Keratinocyte (primary cell): ENCODE results near the gene SLC34A1. TPM values are rescaled to one million over a fixed set of nuclear protein-coding genes. Genes with fewer than 3 reads are reported as not detected.

ENCODE experiments used
- DNase-seq: peaks from one replicate; pipeline ENCODE4 v3.0.0-alpha.2; 2011; ENCODE audit warnings: low read depth, missing footprints, low spot score
- FAIRE-seq: peaks from 2 replicates; lab custom pipeline; 2011; peaks lifted over from hg19 to GRCh38; lab: Jason Lieb, UNC
- H2AFZ ChIP-seq: 2 replicates; pipeline ENCODE4 v1.6.0; 2012; ENCODE audit warnings: low read length, control low read depth, inconsistent platforms; ENCODE audit not compliant: control insufficient read depth
- H3K27ac ChIP-seq: 2 replicates; pipeline ENCODE4 v1.5.1; 2011; ENCODE audit warnings: low read length; ENCODE audit not compliant: control insufficient read depth, insufficient read depth
- H3K27me3 ChIP-seq: 3 replicates; pipeline ENCODE4 v1.6.0; 2011; ENCODE audit warnings: low read length; ENCODE audit not compliant: control insufficient read depth, insufficient read depth; ENCODE audit errors: extremely low read depth
- H3K36me3 ChIP-seq, 2 experiments: 2 replicates in 1 of 2; 3 replicates in 1 of 2; pipeline ENCODE4 v1.5.1; 2011; ENCODE audit warnings: low read length in 2 of 2, mild to moderate bottlenecking in 1 of 2; ENCODE audit not compliant: control insufficient read depth in 2 of 2, insufficient read depth in 2 of 2; ENCODE audit errors: extremely low read depth in 1 of 2
- H3K4me1 ChIP-seq: 3 replicates; pipeline ENCODE4 v1.5.1; 2011; ENCODE audit warnings: low read length; ENCODE audit not compliant: control insufficient read depth, insufficient read depth; ENCODE audit errors: extremely low read depth
- H3K4me2 ChIP-seq: 3 replicates; pipeline ENCODE4 v1.6.0; 2011; ENCODE audit warnings: low read depth, low read length; ENCODE audit not compliant: control insufficient read depth, insufficient read depth; ENCODE audit errors: extremely low read depth
- H3K4me3 ChIP-seq, 3 experiments: fragments of 200-600 bp in 1 of 3; sonication (generic) in 1 of 3; 2 replicates in 2 of 3; 3 replicates in 1 of 3; pipeline ENCODE4 v1.5.1; 2011 to 2016; ENCODE audit warnings: low read length in 3 of 3, mild to moderate bottlenecking in 3 of 3, control low read depth in 2 of 3, inconsistent platforms in 1 of 3, low read depth in 1 of 3, mixed read lengths in 1 of 3, mixed run types in 1 of 3, moderate library complexity in 1 of 3; ENCODE audit not compliant: control insufficient read depth in 2 of 3, insufficient read depth in 2 of 3; ENCODE audit errors: extremely low read depth in 1 of 3
- H3K79me2 ChIP-seq: 2 replicates; pipeline ENCODE4 v1.6.0; 2012; ENCODE audit warnings: low read length; ENCODE audit not compliant: control insufficient read depth, insufficient read depth
- H3K9ac ChIP-seq: 3 replicates; pipeline ENCODE4 v1.6.0; 2011; ENCODE audit warnings: low read length; ENCODE audit not compliant: control insufficient read depth, insufficient read depth; ENCODE audit errors: extremely low read depth
- H3K9me1 ChIP-seq: 3 replicates; pipeline ENCODE4 v1.6.0; 2011; ENCODE audit warnings: low read length; ENCODE audit not compliant: control insufficient read depth, insufficient read depth; ENCODE audit errors: extremely low read depth
- H3K9me3 ChIP-seq: 2 replicates; pipeline ENCODE4 v1.5.1; 2012; ENCODE audit warnings: low read depth, low read length; ENCODE audit not compliant: control insufficient read depth
- H4K20me1 ChIP-seq: 3 replicates; pipeline ENCODE4 v1.6.0; 2011; ENCODE audit warnings: low read length; ENCODE audit not compliant: control insufficient read depth, insufficient read depth; ENCODE audit errors: extremely low read depth
- EZH2 ChIP-seq: IDR thresholded peaks from one replicate; pipeline ENCODE4 v1.6.1; 2012; ENCODE audit warnings: inconsistent platforms, mild to moderate bottlenecking, low read length, moderate library complexity
- dilution Hi-C: fragments of 300-500 bp; cut with MboI; formaldehyde crosslinking; loops from one replicate; pipeline ENCODE4 v1.7.0; 2020; ENCODE audit warnings: low sequenced_read_pairs; ENCODE audit not compliant: extremely low pct_ligation_motif_present
- polyA plus RNA-seq, 5 experiments: library from polyadenylated mRNA; depleted of rRNA in 3 of 5; stranded (reverse) in 3 of 5; stranded (forward) in 1 of 5; unstranded in 1 of 5; fragments of >200 nt; gene quantifications; 1 replicate in 1 of 5; 2 replicates in 3 of 5; 3 replicates in 1 of 5; pipeline versions ENCODE4 v1.2.1 to v1.2.3, GENCODE V29; 2011 to 2012; ENCODE audit warnings: missing spikeins in 2 of 5, low read depth in 1 of 5, low replicate concordance in 1 of 5
- TF ChIP-seq, protein P1 (sequence below), 3 experiments: IDR thresholded peaks in 1 of 3; conservative IDR thresholded peaks in 1 of 3; optimal IDR thresholded peaks in 1 of 3; 2 replicates in 2 of 3; 3 replicates in 1 of 3; pipeline versions ENCODE3 to v1.5.1; 2011; ENCODE audit warnings: low read length in 3 of 3, mild to moderate bottlenecking in 3 of 3, moderate library complexity in 2 of 3, control low read depth in 1 of 3, inconsistent platforms in 1 of 3; ENCODE audit not compliant: insufficient read depth in 2 of 3; ENCODE audit errors: extremely low read depth in 1 of 3

Gene SLC34A1
- polyA plus RNA-seq, 1 donor (not counting 4 experiments of a cell fraction or from before 2014, with no cell fraction given), result 0.07 TPM

DNA sequence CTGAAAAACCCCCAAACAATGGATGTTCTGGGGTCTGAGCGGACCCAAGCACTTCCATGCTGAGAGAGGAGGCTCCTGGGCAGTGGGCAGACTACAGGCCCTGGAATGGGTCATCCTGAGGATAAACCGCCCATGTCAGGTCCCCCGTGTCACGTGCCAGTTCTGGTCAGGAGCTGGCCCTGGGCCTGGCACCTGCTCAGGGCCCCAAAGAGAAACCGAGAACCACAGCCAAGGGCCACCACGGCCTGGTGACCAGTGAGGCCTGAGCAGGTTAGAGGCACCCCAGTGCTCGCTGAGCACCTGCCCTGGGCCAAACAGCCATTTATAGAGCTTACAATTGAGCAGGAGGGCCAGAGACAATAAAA lies 48.6 kb upstream of the SLC34A1 start:
- H3K36me3 ChIP-seq, result peaks cover 42% of the 10 kb centered on the region in 2 experiments
- dilution Hi-C loops, result no loop called here
- FAIRE-seq, result no peak

DNA sequence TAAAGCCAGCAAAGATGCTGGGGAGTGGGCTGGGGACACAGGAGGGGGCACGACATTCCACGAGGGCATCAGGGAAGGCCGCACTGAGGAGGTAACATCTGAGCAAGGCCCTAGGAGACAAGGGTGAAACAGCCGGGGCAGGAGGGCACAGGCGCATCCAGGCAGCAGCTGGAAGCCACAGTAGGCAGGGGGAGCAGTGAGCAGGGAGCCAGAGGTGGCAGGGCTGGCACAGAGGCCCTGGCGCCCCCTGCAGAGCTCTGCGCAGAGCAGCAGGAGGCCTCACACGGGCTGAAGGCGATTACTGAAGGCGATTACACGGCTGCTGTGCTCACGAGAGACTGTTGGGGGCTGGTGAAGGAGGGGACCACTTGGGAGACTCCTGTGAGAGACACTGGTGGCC lies 48.1 kb upstream of the SLC34A1 start:
- H4K20me1 ChIP-seq, result peaks cover 4% of the 10 kb centered on the region
- H3K36me3 ChIP-seq, result peaks cover 39% of the 10 kb centered on the region in 2 experiments
- no peak overlapping the region for H2AFZ ChIP-seq
- no peak for TF ChIP-seq EZH2
- TF ChIP-seq, protein P1, sequence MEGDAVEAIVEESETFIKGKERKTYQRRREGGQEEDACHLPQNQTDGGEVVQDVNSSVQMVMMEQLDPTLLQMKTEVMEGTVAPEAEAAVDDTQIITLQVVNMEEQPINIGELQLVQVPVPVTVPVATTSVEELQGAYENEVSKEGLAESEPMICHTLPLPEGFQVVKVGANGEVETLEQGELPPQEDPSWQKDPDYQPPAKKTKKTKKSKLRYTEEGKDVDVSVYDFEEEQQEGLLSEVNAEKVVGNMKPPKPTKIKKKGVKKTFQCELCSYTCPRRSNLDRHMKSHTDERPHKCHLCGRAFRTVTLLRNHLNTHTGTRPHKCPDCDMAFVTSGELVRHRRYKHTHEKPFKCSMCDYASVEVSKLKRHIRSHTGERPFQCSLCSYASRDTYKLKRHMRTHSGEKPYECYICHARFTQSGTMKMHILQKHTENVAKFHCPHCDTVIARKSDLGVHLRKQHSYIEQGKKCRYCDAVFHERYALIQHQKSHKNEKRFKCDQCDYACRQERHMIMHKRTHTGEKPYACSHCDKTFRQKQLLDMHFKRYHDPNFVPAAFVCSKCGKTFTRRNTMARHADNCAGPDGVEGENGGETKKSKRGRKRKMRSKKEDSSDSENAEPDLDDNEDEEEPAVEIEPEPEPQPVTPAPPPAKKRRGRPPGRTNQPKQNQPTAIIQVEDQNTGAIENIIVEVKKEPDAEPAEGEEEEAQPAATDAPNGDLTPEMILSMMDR (optimal IDR thresholded peaks at IDR 0.05 in 1 of 3, IDR thresholded peaks at IDR 0.05 in 1 of 3, conservative IDR thresholded peaks at IDR 0.05 in 1 of 3; ENCODE audit: extremely low read depth in 1 of 3, insufficient read depth in 2 of 3, low read length in 3 of 3), result peak; percentile 44 to 66 (median 50)
- no peak overlapping the region for H3K4me3 ChIP-seq
- H3K9me1 ChIP-seq, result no peaks in the 10 kb centered on the region
- peaks cover 15% of the 10 kb centered on the region for H3K79me2 ChIP-seq
- H3K4me1 ChIP-seq, result no peaks in the 10 kb centered on the region
- no peak overlapping the region for H3K4me2 ChIP-seq
- H3K27ac ChIP-seq, result no peak overlapping the region
- DNase-seq (no peak), FAIRE-seq (no peak)
- no peak overlapping the region for H3K9ac ChIP-seq
- dilution Hi-C loops, result no loop called here
- no peaks in the 10 kb centered on the region for H3K9me3 ChIP-seq
- H3K27me3 ChIP-seq, result no peaks in the 10 kb centered on the region

More for the DNA sequence above, 48.6 kb upstream of the SLC34A1 start:
- Histone ChIP-seq H3K4me3 (no peak overlapping the region), H4K20me1 (peaks cover 4% of the 10 kb centered on the region), H3K9ac (no peak overlapping the region), H3K27me3 (no peaks in the 10 kb centered on the region), H2AFZ (no peak overlapping the region), H3K9me3 (no peaks in the 10 kb centered on the region), H3K9me1 (no peaks in the 10 kb centered on the region), H3K79me2 (peaks cover 15% of the 10 kb centered on the region), H3K4me2 (no peak overlapping the region), H3K4me1 (no peaks in the 10 kb centered on the region), H3K27ac (no peak overlapping the region)
- TF ChIP-seq, protein P1 (optimal IDR thresholded peaks at IDR 0.05 in 1 of 3, IDR thresholded peaks at IDR 0.05 in 1 of 3, conservative IDR thresholded peaks at IDR 0.05 in 1 of 3; ENCODE audit: extremely low read depth in 1 of 3, insufficient read depth in 2 of 3, low read length in 3 of 3), result no peak
- DNase-seq, result no peak
